NCI-H187 (cell line): ENCODE measurements around the gene MAST4.

Experiments
- DNase-seq, 2 experiments: peaks; one replicate each; lab custom pipeline; 2025; lab: John Stamatoyannopoulos, UW

Gene MAST4

DNA sequence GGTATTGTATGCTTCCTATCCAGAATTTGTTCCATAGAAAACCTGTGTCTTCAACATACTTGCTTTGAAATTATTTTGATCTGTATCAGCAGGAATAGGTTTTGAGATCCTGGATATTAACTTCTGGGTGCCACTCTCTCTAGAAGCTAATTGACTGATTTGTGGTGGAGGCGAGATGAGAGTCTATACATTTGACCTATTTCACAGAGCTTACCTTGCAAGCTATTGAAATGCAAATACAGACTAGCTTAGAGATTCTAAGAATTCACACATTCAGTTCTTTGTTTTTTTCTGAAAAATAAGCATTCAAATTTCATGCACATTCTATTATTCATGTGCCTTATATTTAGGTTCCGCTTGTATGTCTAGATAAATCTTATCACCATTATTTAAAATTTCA lies 246.3 kb downstream of the MAST4 start:
- no peak for DNase-seq

GRCh38 chr5:66843065-66843464 lies 246.9 kb downstream of the MAST4 start:
- DNase-seq: no peak

- no peak for DNase-seq
Measured at GRCh38 chr5:66848749-66849641, 252.8 kb downstream of the MAST4 start.

GRCh38 chr5:66849803-66850202 lies 253.6 kb downstream of the MAST4 start:
- no peak for DNase-seq

DNA sequence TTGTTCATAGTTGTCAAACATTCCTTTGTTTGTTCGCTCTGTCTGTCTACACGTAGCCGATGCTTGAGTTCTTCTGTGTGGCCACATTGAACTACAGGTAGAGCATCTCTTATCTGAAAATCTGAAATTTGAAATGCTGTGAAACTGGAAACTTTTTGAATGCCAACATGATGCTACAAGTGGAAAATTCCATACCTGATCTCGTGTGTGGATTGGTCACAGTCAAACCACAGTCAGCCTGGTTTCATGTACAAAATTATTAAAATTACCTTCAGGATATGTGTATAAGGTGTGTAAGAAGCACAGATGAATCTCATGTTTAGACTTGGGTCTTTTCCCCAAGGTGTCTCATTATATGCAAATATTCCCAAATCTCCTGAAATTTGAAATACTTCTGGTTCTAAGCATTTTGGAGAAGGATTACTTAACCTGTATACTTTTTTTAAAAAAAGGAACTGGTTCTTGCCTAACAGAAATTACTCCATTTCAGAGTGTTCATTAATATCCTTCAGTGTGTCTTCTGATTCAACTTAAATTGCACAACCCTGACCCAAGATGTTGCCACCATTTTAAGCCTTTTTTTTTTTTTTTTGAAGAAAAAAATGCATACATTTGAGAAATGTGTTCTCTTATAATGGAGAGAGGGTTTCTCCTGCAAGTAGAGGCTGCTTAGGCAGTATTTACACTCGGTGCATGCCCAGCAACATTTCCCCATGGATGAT lies 254.3 kb downstream of the MAST4 start:
- DNase-seq: no peak

DNA sequence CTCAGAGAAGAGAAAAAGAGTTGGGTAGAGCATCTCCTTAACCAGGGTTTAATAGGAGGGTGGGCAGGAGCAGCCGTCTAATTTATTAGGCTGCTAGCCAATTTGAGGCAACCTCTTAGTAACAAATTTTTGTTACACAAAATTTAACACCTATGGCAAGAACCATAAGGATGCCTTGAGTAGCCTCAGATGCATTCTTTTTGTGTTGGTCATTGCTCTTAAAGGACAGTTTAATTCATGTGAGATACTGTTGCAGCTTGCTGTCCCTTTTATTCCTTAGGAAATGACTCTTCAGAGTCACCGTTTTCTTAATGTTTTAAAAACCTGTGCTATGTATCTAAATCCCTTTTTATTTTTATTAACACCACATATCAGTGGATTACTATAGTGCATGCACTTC lies 255.1 kb downstream of the MAST4 start:
- DNase-seq: no peak

- no peak for DNase-seq
Measured at GRCh38 chr5:66854416-66854815, 258.2 kb downstream of the MAST4 start.

GRCh38 chr5:66856041-66856805 lies 260.0 kb downstream of the MAST4 start:
- DNase-seq: no peak

- no peak for DNase-seq
Measured at GRCh38 chr5:66859526-66859925, 263.3 kb downstream of the MAST4 start.

DNA sequence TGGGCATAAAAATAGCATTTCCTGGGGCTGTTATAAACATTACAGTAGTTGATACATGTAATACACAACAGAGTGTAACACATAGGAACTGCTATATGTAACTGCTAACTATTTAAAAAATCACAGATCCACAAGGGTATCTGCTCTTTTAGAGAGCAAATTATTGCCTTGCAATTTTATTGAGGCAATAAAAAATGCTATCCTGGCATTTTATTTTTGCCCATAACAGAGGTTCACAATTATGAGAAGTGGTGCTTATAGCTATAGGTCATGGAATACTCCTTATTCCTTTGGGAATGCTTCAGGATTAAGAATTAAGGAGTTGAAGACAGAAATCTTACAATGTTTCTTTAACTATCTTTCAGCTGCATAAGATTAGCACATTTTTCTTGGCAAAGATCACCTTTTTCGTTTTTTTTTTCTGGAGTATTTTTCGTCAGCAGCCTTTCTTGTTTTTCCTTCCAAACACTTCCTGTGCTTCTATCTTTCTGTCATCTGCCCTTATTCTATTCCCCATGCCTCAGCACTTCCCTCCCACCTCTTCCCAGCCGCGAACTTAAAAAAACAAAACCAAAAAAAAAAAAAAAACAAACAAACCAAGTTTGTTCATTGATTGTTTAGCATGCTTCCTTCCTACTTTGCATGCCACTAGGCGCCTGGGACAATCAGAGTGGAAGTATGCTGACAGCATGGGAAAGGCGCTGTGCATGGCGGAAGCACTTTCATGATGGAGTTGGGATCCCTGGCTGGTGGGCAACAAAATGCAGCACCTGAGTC lies 264.2 kb downstream of the MAST4 start:
- DNase-seq: no peak

DNA sequence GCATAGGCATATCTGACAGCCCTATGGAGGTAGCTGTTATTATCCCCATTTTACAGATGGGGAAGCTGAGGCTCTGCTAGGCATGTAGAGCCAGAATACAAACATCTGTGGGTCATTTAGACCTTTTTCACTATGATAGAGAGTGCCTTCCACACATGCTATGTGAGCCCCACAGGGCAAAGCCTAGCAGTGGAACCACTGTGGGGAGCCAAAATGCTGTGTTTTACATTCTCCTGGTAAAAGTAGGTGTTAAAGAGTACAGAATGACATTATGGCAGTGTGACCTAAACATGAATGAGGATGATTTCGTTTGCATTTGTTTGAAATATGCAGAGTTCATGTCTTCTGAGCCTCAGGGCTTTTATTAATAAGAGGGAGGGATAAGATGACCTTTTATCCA lies 265.2 kb downstream of the MAST4 start:
- no peak for DNase-seq

GRCh38 chr5:66862020-66862419 lies 265.8 kb downstream of the MAST4 start:
- DNase-seq: no peak

DNA sequence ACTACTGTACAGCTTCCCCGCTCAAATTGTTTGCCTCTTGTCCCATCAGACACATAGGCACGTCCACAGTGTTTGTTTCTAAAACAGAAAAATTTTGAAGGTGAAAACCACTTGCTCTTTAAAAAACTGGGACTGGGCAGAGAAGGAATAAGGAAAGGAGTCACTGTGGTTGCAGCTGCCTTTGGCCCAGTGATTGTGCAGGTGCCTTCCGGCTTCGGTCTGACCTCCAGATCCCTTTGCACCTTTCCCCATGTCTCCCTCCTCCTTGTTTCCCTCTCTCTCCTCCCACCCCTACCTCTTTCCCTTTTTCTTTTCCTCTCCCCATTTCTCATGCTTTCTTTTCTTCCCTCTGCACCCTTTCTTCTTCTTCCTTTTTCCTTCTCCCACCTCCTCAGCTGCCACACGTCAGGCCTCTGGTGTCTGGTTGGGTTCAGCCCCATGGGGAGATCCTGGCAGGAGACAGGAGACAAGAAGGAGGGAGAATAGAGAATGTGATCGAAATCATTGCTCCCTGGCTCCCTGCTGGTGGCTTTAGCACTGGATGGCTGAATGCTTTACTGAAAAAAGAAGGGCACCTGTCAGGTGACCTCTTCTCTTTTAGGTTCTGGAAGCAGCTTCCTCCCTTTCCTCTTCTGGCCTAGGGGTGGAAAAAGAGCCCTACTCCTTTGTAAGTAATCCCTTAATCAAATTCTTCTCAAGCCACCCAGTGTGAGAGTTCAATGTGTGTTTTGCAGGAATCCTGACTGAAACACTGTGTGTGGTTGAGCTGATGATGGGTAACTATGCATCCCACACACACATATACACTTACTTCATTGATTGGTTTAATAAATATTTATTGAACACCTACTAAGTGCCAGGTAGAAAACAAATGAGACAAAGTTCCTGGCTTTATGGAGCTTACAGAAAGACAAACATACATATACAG lies 267.3 kb downstream of the MAST4 start:
- no peak for DNase-seq

GRCh38 chr5:66864240-66864884 lies 268.2 kb downstream of the MAST4 start:
- no peak for DNase-seq

GRCh38 chr5:66867618-66868322 lies 271.6 kb downstream of the MAST4 start:
- DNase-seq: no peak

DNA sequence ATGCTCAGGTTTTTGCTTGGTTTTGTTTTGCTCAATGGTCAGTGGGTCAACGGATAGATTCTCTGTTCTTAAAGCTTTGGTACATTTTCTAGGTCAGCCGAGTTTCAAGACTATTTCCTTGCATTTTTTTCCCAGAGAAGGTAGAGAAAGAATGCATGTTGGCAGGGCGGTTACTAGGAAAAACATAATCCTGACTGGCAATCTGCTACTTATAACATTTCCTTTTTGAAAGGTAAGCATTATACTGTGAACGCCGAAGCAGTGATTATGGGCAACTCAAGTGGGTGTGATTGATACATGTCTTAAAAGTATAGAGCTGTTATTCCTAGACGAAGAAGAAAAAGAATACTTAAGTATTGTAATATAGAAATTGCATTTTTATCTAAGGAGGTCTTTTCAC lies 273.2 kb downstream of the MAST4 start:
- no peak for DNase-seq

GRCh38 chr5:66870708-66871107 lies 274.5 kb downstream of the MAST4 start:
- no peak for DNase-seq

DNA sequence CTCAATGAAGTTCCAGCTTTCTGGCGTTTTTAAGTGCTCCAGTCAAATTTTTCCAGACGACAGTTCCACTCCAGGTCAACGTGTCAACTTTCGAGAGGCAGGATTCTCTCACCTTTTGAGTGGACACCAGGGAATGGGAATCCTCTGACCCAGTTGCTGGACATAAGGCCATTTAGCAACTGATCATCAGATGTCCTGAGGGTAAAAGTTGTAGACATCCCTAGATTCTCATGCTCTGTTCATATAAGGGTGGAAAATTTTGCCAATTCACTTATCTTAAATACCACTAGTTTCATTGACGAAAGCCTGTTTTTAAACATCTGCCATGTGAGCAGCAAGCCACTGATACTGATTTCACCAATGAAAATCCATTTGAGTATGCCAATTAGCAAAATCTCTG lies 275.5 kb downstream of the MAST4 start:
- DNase-seq: no peak

GRCh38 chr5:66872736-66873331 lies 276.6 kb downstream of the MAST4 start:
- DNase-seq: no peak
